B cell (primary cell): ENCODE measurements around the gene CTNNA3.

Source experiments
- CTCF ChIP-seq: fragments of 200-600 bp; IDR thresholded peaks from one replicate; pipeline ENCODE4 v1.8.0; 2022; ENCODE audit warnings: antibody characterized with exemption, mild to moderate bottlenecking
- EZH2 ChIP-seq: IDR thresholded peaks from 2 replicates; pipeline ENCODE4 v1.6.1; 2012; ENCODE audit warnings: borderline replicate concordance, low read depth, mild to moderate bottlenecking, moderate library complexity, low read length; ENCODE audit not compliant: insufficient read depth, poor library complexity, severe bottlenecking

- TF ChIP-seq CTCF, result no peak
- no peak for TF ChIP-seq EZH2
Observed at GRCh38 chr10:66925373-66925772, 770.6 kb downstream of the CTNNA3 start.
